Measurements from ENCODE around the gene C5orf63. TPM values are rescaled to one million over a fixed set of nuclear protein-coding genes. Genes with fewer than 3 reads are reported as not detected.

Gene C5orf63
- total RNA-seq, 1 donor from 2014 or later: 7.5 TPM

DNA sequence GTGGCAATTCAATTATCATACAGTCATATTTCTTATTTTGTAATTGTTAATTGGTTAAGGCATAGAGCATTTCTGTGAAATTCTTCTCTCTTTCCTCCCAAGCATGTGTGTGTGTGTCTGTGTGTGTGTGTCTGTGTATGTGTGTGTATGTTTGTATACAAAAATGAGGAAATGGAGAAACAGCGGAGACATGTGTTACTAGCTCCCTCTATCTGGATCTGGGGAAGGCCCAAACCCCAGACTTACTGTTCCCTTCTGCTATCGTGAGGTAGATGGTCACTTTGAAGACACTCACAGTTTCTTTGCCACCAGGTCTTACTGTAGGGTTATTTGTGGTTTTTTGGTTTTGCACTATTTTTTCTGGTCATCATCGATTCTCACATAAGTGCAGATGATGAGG, 11.4 kb upstream of the C5orf63 start:
- no peak overlapping the region for H3K4me3 ChIP-seq
- ATAC-seq (no peak), DNase-seq (no peak)
- intact Hi-C loops (cut with DNase I): no loop called here
- H3K4me1 ChIP-seq: no peaks in the 10 kb centered on the region
- H3K36me3 ChIP-seq: no peaks in the 10 kb centered on the region
- H3K27me3 ChIP-seq (ENCODE audit: low read depth): no peaks in the 10 kb centered on the region
- no peak overlapping the region for H3K27ac ChIP-seq
- TF ChIP-seq, protein P1, sequence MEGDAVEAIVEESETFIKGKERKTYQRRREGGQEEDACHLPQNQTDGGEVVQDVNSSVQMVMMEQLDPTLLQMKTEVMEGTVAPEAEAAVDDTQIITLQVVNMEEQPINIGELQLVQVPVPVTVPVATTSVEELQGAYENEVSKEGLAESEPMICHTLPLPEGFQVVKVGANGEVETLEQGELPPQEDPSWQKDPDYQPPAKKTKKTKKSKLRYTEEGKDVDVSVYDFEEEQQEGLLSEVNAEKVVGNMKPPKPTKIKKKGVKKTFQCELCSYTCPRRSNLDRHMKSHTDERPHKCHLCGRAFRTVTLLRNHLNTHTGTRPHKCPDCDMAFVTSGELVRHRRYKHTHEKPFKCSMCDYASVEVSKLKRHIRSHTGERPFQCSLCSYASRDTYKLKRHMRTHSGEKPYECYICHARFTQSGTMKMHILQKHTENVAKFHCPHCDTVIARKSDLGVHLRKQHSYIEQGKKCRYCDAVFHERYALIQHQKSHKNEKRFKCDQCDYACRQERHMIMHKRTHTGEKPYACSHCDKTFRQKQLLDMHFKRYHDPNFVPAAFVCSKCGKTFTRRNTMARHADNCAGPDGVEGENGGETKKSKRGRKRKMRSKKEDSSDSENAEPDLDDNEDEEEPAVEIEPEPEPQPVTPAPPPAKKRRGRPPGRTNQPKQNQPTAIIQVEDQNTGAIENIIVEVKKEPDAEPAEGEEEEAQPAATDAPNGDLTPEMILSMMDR (IDR thresholded peaks at IDR 0.05): no peak
- H3K9me3 ChIP-seq: no peaks in the 10 kb centered on the region

DNA sequence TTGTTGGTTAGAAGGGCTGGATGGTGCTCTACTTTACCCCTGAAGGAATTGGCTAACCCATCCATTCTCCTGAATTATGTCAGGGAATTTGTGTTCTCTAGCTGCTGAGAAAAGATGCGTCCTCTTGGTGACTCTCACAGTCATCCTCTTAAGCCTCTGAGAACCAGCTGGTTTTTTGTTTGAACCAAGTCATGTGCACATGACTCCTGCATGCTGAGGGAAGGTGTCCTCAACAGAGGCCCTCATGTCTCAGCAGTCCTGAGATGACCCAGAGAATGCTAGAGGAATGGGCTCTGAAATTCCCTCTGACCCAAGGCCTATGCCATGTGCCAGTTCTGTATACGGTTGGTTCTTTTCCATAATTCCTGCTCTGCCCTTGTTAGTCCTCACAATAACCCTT, 10.4 kb upstream of the C5orf63 start:
- no peaks in the 10 kb centered on the region for H3K9me3 ChIP-seq
- H3K4me1 ChIP-seq: no peaks in the 10 kb centered on the region
- no peak for ATAC-seq
- H3K4me3 ChIP-seq: no peak overlapping the region
- DNase-seq: no peak
- TF ChIP-seq, protein P1 (IDR thresholded peaks at IDR 0.05): no peak
- no peaks in the 10 kb centered on the region for H3K36me3 ChIP-seq
- H3K27ac ChIP-seq: no peak overlapping the region
- no peaks in the 10 kb centered on the region for H3K27me3 ChIP-seq (ENCODE audit: low read depth)
- intact Hi-C loops (cut with DNase I): no loop called here

- Histone ChIP-seq H3K4me1 (no peaks in the 10 kb centered on the region), H3K27ac (no peak overlapping the region), H3K36me3 (no peaks in the 10 kb centered on the region), H3K4me3 (no peak overlapping the region), H3K27me3 (ENCODE audit: low read depth) (no peaks in the 10 kb centered on the region), H3K9me3 (no peaks in the 10 kb centered on the region)
- intact Hi-C loops (cut with DNase I): no loop called here
- peak in 1 of 2 donors; percentile 50 for ATAC-seq
- DNase-seq: no peak
- TF ChIP-seq, protein P1 (IDR thresholded peaks at IDR 0.05): no peak
These were observed 6.7 kb upstream of the C5orf63 start for GRCh38 chr5:127079994-127080491.

DNA sequence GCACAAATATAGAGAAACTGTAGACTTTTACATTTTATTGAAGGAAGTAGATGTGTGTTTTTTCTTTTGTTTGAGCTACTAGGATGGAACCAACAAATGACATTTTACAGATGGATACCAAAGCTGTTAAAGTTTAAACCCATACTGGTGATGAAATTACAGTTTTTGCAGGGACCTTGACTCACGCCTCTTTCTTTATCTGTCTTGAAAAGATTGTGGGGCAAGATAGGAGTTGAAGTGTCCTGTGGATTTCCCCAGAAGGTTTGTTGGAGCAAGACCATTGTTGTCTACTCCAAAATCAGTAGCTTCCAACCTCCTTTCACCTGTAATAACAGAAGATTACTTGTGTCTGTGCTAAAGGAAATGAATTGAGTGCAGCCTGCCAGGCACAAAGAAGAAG, 4.1 kb upstream of the C5orf63 start:
- intact Hi-C loops (cut with DNase I): no loop called here
- TF ChIP-seq, protein P1 (IDR thresholded peaks at IDR 0.05): no peak
- Histone ChIP-seq H3K9me3 (no peaks in the 10 kb centered on the region), H3K27me3 (ENCODE audit: low read depth) (no peaks in the 10 kb centered on the region), H3K27ac (no peak overlapping the region), H3K4me1 (no peaks in the 10 kb centered on the region), H3K4me3 (no peak overlapping the region), H3K36me3 (no peaks in the 10 kb centered on the region)
- ATAC-seq (no peak), DNase-seq (no peak)

- Histone ChIP-seq H3K27me3 (ENCODE audit: low read depth) (no peaks in the 10 kb centered on the region), H3K36me3 (no peaks in the 10 kb centered on the region), H3K27ac (no peak overlapping the region), H3K4me1 (no peaks in the 10 kb centered on the region), H3K4me3 (no peak overlapping the region), H3K9me3 (no peaks in the 10 kb centered on the region)
- ATAC-seq (no peak), DNase-seq (no peak)
- TF ChIP-seq, protein P1 (IDR thresholded peaks at IDR 0.05): no peak
- intact Hi-C loops (cut with DNase I): no loop called here
These were observed 3.2 kb upstream of the C5orf63 start for GRCh38 chr5:127076315-127077129.

All from lower lobe of right lung (tissue), 2 donors.